ENCODE data around the gene WNT11. TPM values are rescaled to one million over a fixed set of nuclear protein-coding genes. Genes with fewer than 3 reads are reported as not detected.

The WNT11 gene
- total RNA-seq, 1 experiment from 2014 or later = not detected

DNA sequence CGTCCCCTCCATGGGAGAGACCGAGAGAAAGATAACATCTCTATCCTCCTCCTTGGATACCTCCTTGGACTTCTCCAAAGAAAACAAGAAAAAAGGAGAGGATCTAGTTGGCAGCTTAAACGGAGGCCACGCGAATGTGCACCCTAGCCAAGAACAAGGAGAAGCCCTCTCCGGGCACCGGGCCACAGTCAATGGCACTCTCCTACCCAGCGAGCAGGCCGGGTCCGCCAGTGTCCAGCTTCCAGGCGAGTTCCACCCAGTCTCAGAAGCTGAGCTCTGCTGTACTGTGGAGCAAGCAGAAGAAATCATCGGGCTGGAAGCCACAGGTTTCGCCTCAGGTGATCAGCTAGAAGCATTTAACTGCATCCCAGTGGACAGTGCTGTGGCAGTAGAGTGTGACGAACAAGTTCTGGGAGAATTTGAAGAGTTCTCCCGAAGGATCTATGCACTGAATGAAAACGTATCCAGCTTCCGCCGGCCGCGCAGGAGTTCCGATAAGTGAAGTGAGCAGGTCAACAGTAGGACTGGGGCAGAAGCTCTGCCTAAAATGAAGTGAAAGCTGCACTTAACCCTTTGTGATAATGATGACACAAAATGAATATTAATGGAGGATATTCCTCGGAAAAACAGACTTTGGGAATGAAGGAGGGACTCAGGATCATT, 65.3 kb downstream of the WNT11 start:
- Mint-ChIP-seq H3K27me3 (ENCODE audit: low read depth) (no peaks in the 10 kb centered on the region), H3K9me3 (no peaks in the 10 kb centered on the region), H3K27ac (no peak overlapping the region), H3K4me3 (no peak overlapping the region), H3K36me3 (ENCODE audit: insufficient read depth in 1 of 3, low read depth in 3 of 3) (peaks cover 5 to 25% (median 17%) of the 10 kb centered on the region in 3 experiments; a peak in 4 of 7 replicates), H3K4me1 (no peaks in the 10 kb centered on the region)
- Histone ChIP-seq H4K91ac (ENCODE audit: insufficient read length, low read depth, low read length) (no peak overlapping the region), H3K23ac (ENCODE audit: insufficient read length, low read depth, low read length) (no peak overlapping the region), H3K56ac (ENCODE audit: insufficient read length, low read depth, low read length) (no peak overlapping the region), H3K4me1 (ENCODE audit: insufficient read depth, low read length) (no peaks in the 10 kb centered on the region; the same call in 1 of the 2 replicates), H3K18ac (ENCODE audit: insufficient read length, low read depth, low read length) (no peak overlapping the region), H2BK12ac (ENCODE audit: insufficient read length, low read depth, low read length) (no peak overlapping the region), H3K79me1 (ENCODE audit: insufficient read depth, low read depth, low read length, poor library complexity, severe bottlenecking) (no peaks in the 10 kb centered on the region), H2BK5ac (ENCODE audit: insufficient read length, low read length) (no peak overlapping the region), H3K9ac (ENCODE audit: extremely low read depth, insufficient read length, low read length) (no peak overlapping the region), H3K23me2 (ENCODE audit: insufficient read length, low read depth, low read length, poor library complexity, severe bottlenecking) (no peaks in the 10 kb centered on the region), H3T11ph (ENCODE audit: low read length) (no peak overlapping the region), H3K79me2 (ENCODE audit: insufficient read depth, low read length) (no peaks in the 10 kb centered on the region), H3K27ac (ENCODE audit: insufficient read length, low read depth, low read length) (no peak overlapping the region), H3K27me3 (ENCODE audit: insufficient read depth, low read length) (no peaks in the 10 kb centered on the region), H4K8ac (replicated peaks; ENCODE audit: insufficient read length, low read depth, low read length) (no peak overlapping the region), H2BK120ac (ENCODE audit: low read depth, low read length, poor library complexity, severe bottlenecking) (no peak overlapping the region), H4K5ac (ENCODE audit: insufficient read length, low read depth, low read length) (no peak overlapping the region), H3K4ac (ENCODE audit: low read depth, low read length) (no peak overlapping the region), H2AK5ac (ENCODE audit: insufficient read length, low read length) (no peak overlapping the region), H3K4me2 (ENCODE audit: insufficient read depth, insufficient read length, low read length) (no peak overlapping the region), H2AFZ (ENCODE audit: low read length) (no peak overlapping the region), H2BK15ac (ENCODE audit: low read depth, low read length) (no peak overlapping the region), H3K9me3 (ENCODE audit: control insufficient read depth, low read depth, low read length) (no peaks in the 10 kb centered on the region), H2BK20ac (ENCODE audit: low read depth, low read length, poor library complexity, severe bottlenecking) (no peak overlapping the region), H4K20me1 (ENCODE audit: control insufficient read depth, insufficient read depth, insufficient read length) (no peaks in the 10 kb centered on the region), H3K14ac (ENCODE audit: insufficient read depth, low read length) (no peak overlapping the region)
- TF ChIP-seq, protein P1, sequence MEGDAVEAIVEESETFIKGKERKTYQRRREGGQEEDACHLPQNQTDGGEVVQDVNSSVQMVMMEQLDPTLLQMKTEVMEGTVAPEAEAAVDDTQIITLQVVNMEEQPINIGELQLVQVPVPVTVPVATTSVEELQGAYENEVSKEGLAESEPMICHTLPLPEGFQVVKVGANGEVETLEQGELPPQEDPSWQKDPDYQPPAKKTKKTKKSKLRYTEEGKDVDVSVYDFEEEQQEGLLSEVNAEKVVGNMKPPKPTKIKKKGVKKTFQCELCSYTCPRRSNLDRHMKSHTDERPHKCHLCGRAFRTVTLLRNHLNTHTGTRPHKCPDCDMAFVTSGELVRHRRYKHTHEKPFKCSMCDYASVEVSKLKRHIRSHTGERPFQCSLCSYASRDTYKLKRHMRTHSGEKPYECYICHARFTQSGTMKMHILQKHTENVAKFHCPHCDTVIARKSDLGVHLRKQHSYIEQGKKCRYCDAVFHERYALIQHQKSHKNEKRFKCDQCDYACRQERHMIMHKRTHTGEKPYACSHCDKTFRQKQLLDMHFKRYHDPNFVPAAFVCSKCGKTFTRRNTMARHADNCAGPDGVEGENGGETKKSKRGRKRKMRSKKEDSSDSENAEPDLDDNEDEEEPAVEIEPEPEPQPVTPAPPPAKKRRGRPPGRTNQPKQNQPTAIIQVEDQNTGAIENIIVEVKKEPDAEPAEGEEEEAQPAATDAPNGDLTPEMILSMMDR (conservative IDR thresholded peaks at IDR 0.05) = no peak
- no CpG with 5 or more reads among the region's 22 CpGs for WGBS (ENCODE audit: extremely low coverage, insufficient read length, low lambda C conversion rate)
- no peak for DNase-seq
